Type B pancreatic cell (in vitro differentiated cells): ENCODE measurements around the gene TRAM2. TPM values are rescaled to one million over a fixed set of nuclear protein-coding genes. Genes with fewer than 3 reads are reported as not detected.

ENCODE experiments used
- DNase-seq: peaks from one replicate; pipeline ENCODE4 v3.0.0; 2021; ENCODE audit warnings: mixed read lengths; ENCODE audit not compliant: unreplicated experiment; ENCODE audit errors: extremely low spot score
- H3K27ac Mint-ChIP-seq: 2 replicates; pipeline ENCODE4 v1.8.0; 2021; ENCODE audit warnings: mild to moderate bottlenecking, mixed read lengths
- H3K27me3 Mint-ChIP-seq: 2 replicates; pipeline ENCODE4 v1.8.0; 2021; ENCODE audit warnings: mixed read lengths
- H3K36me3 Mint-ChIP-seq: 2 replicates; pipeline ENCODE4 v1.8.0; 2021; ENCODE audit warnings: mixed read lengths
- H3K4me1 Mint-ChIP-seq: one replicate; pipeline ENCODE4 v1.8.0; 2021; ENCODE audit warnings: mixed read lengths; ENCODE audit not compliant: unreplicated experiment
- H3K4me3 Mint-ChIP-seq: 2 replicates; pipeline ENCODE4 v1.8.0; 2021; ENCODE audit warnings: mild to moderate bottlenecking, mixed read lengths
- H3K9me3 Mint-ChIP-seq: 2 replicates; pipeline ENCODE4 v1.8.0; 2021; ENCODE audit warnings: mixed read lengths
- total RNA-seq: library from RNA; stranded (reverse); gene quantifications from 2 replicates; pipeline ENCODE4 v1.2.1, GENCODE V29; 2021; ENCODE audit warnings: low replicate concordance
- TF ChIP-seq, protein P1 (sequence below): fragments of 200-600 bp; sonication (generic); conservative IDR thresholded peaks from 2 replicates; pipeline ENCODE4 v1.5.0; 2021; ENCODE audit warnings: antibody characterized with exemption, mild to moderate bottlenecking

The TRAM2 gene
- total RNA-seq, 1 donor from 2014 or later: 23.0 TPM

DNA sequence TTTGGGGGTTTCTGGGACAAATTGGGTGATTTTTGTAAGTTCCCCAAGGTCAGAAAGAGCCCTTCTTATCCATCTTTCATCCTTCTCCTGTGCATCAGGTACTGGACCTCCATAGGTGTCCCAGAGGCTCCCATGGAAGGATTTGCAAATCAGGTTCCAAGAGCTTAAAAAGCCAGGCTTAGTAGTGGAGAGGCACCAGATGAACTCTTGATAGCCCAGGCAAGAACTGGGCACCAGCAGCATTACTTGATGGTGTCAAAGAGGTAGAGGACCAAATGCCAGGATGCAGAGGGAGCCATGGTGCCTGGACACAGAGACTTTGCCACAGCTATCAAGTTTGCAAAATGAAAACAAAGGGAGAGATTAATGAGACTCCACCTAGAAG, 20.9 kb upstream of the TRAM2 start:
- peaks cover 27% of the 10 kb centered on the region for H3K4me1 Mint-ChIP-seq
- H3K4me3 Mint-ChIP-seq: no peak overlapping the region

GRCh38 chr6:52596371-52597028, 19.6 kb upstream of the TRAM2 start:
- no peak overlapping the region for H3K27ac Mint-ChIP-seq
- H3K4me3 Mint-ChIP-seq: no peak overlapping the region
- H3K9me3 Mint-ChIP-seq: no peaks in the 10 kb centered on the region
- DNase-seq: no peak
- H3K27me3 Mint-ChIP-seq: peaks cover 5% of the 10 kb centered on the region
- H3K36me3 Mint-ChIP-seq: no peaks in the 10 kb centered on the region
- TF ChIP-seq, protein P1, sequence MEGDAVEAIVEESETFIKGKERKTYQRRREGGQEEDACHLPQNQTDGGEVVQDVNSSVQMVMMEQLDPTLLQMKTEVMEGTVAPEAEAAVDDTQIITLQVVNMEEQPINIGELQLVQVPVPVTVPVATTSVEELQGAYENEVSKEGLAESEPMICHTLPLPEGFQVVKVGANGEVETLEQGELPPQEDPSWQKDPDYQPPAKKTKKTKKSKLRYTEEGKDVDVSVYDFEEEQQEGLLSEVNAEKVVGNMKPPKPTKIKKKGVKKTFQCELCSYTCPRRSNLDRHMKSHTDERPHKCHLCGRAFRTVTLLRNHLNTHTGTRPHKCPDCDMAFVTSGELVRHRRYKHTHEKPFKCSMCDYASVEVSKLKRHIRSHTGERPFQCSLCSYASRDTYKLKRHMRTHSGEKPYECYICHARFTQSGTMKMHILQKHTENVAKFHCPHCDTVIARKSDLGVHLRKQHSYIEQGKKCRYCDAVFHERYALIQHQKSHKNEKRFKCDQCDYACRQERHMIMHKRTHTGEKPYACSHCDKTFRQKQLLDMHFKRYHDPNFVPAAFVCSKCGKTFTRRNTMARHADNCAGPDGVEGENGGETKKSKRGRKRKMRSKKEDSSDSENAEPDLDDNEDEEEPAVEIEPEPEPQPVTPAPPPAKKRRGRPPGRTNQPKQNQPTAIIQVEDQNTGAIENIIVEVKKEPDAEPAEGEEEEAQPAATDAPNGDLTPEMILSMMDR: no peak
- H3K4me1 Mint-ChIP-seq: peaks cover 27% of the 10 kb centered on the region

More for the DNA sequence above, 20.9 kb upstream of the TRAM2 start:
- no peaks in the 10 kb centered on the region for H3K9me3 Mint-ChIP-seq
- H3K27me3 Mint-ChIP-seq: peaks cover 5% of the 10 kb centered on the region
- TF ChIP-seq, protein P1: no peak
- no peaks in the 10 kb centered on the region for H3K36me3 Mint-ChIP-seq
- DNase-seq: no peak
- peak overlapping the region; percentile 79 for H3K27ac Mint-ChIP-seq

- H3K4me1 Mint-ChIP-seq: peaks cover 27% of the 10 kb centered on the region
- no peaks in the 10 kb centered on the region for H3K36me3 Mint-ChIP-seq
- TF ChIP-seq, protein P1: peak; percentile 16
- no peak for DNase-seq
- H3K9me3 Mint-ChIP-seq: no peaks in the 10 kb centered on the region
- no peak overlapping the region for H3K4me3 Mint-ChIP-seq
- H3K27me3 Mint-ChIP-seq: peaks cover 2% of the 10 kb centered on the region
- peak overlapping the region; percentile 69 for H3K27ac Mint-ChIP-seq
These were observed 18.9 kb upstream of the TRAM2 start for GRCh38 chr6:52595796-52596130.

- Mint-ChIP-seq H3K27ac (peak overlapping the region; percentile 69), H3K4me1 (peaks cover 27% of the 10 kb centered on the region), H3K4me3 (peak overlapping the region; percentile 38), H3K27me3 (peaks cover 2% of the 10 kb centered on the region), H3K36me3 (no peaks in the 10 kb centered on the region), H3K9me3 (no peaks in the 10 kb centered on the region)
- DNase-seq: no peak
- TF ChIP-seq, protein P1: no peak
These were observed 18.3 kb upstream of the TRAM2 start for GRCh38 chr6:52595000-52595795.

DNA sequence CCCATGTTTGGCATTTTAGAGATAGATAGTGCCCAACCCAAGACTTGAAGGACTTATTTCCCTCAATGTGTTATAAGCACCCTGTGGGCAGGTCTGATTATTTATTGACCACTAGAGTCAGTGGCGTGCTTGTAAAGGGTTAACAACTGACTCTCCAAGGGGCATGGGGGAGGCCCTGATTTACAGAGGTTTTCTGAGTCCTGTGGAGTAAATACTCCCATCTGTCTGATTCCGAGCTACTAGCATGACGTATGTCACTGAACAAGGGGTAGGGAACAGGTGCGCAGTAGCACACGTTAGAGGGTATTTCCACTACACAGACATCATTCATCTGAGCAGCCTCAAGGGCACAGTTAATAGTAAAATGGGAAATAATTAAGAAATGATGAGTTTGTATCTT, 17.4 kb upstream of the TRAM2 start:
- DNase-seq: no peak
- no peaks in the 10 kb centered on the region for H3K36me3 Mint-ChIP-seq
- H3K27ac Mint-ChIP-seq: no peak overlapping the region
- H3K4me1 Mint-ChIP-seq: peaks cover 27% of the 10 kb centered on the region
- TF ChIP-seq, protein P1: no peak
- no peaks in the 10 kb centered on the region for H3K9me3 Mint-ChIP-seq
- peaks cover 2% of the 10 kb centered on the region for H3K27me3 Mint-ChIP-seq
- H3K4me3 Mint-ChIP-seq: no peak overlapping the region
